ENCODE data around the gene EHMT1. TPM values are rescaled to one million over a fixed set of nuclear protein-coding genes. Genes with fewer than 3 reads are reported as not detected.
A peak's percentile ranks its signal among the peaks of the same experiment; 100 is the strongest.

Gene EHMT1
- total RNA-seq, 1 donor = 46.3 TPM

DNA sequence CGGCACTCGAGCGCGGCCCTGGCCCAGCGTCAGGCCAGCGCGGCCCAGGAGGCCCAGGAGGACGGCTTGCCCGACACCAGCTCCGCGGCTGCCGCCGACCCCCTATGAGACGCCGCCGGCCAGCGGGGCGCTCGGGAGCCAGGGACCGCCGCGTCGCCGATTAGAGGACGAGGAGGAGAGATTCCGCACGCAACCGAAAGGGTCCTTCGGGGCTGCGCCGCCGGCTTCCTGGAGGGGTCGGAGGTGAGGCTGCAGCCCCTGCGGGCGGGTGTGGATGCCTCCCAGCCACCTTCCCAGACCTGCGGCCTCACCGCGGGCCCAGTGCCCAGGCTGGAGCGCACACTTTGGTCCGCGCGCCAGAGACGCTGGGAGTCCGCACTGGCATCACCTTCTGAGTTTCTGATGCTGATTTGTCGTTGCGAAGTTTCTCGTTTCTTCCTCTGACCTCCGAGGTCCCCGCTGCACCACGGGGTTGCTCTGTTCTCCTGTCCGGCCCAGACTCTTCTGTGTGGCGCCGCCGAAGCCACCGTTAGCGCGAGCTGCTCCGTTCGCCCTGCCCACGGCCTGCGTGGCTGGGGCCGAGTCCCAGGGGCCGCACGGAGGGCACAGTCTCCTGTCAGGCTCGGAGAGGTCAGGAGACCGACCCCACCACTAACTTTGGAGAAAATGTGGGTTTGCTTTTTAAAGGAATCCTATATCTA is 216.2 kb downstream of the EHMT1 start:
- Histone ChIP-seq H3K27me3 (ENCODE audit: insufficient read depth, low read length) (no peaks in the 10 kb centered on the region), H3K79me2 (ENCODE audit: insufficient read depth, low read length) (no peaks in the 10 kb centered on the region), H3K27ac (ENCODE audit: low read depth, low read length) (no peak overlapping the region), H3K4me2 (ENCODE audit: insufficient read depth, low read length) (no peak overlapping the region), H4K20me1 (ENCODE audit: insufficient read depth, low read length) (peaks cover 13% of the 10 kb centered on the region), H2AFZ (ENCODE audit: low read length) (no peak overlapping the region), H3K9me3 (ENCODE audit: low read depth, low read length) (no peaks in the 10 kb centered on the region), H3K4me1 (ENCODE audit: insufficient read depth, low read length) (no peaks in the 10 kb centered on the region), H3K36me3 (ENCODE audit: insufficient read depth, low read length) (peaks cover 25% of the 10 kb centered on the region), H3K4me3 (ENCODE audit: insufficient read depth, low read length) (no peak overlapping the region)
- TF ChIP-seq, protein P1, sequence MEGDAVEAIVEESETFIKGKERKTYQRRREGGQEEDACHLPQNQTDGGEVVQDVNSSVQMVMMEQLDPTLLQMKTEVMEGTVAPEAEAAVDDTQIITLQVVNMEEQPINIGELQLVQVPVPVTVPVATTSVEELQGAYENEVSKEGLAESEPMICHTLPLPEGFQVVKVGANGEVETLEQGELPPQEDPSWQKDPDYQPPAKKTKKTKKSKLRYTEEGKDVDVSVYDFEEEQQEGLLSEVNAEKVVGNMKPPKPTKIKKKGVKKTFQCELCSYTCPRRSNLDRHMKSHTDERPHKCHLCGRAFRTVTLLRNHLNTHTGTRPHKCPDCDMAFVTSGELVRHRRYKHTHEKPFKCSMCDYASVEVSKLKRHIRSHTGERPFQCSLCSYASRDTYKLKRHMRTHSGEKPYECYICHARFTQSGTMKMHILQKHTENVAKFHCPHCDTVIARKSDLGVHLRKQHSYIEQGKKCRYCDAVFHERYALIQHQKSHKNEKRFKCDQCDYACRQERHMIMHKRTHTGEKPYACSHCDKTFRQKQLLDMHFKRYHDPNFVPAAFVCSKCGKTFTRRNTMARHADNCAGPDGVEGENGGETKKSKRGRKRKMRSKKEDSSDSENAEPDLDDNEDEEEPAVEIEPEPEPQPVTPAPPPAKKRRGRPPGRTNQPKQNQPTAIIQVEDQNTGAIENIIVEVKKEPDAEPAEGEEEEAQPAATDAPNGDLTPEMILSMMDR (IDR thresholded peaks at IDR 0.05; ENCODE audit: extremely low read depth, low read depth, low read length) = no peak
- DNase-seq (ENCODE audit: insufficient read length, low spot score, missing footprints) = peak; percentile 62

DNA sequence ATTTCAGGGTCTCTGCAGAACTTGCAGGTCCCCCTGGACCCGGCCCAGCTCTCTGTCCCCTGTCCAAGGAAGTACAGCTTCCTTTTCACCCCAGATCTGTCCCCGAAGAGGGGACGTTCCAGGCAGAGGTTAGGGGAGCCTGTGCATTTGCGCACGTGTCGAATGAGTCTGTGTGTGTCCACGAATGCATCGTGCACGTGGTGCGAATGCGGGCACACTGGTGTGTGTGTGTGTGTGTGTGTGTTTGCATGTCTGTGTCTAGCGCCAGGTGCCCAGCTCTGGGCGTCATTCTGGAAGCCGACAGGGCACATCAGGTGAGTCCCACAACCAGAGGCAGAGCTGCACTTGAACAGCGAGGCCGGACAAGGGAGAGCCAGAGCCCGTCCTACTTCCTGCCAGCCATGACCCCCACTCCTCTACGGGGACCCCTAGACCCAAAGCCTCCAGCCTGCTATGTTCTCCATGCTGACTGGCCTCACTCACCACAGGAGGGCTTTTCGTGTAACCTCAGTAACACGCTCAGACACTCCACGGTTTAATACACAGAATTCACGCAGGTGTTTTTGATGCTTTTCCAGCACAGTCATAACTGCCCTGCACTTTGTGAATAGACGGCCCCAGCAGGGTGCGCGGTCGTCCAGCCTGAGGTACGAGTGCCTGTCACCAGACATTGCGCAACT is 217.5 kb downstream of the EHMT1 start:
- TF ChIP-seq, protein P1 (IDR thresholded peaks at IDR 0.05; ENCODE audit: extremely low read depth, low read depth, low read length) = no peak
- H3K79me2 ChIP-seq (ENCODE audit: insufficient read depth, low read length) = no peaks in the 10 kb centered on the region
- no peak overlapping the region for H2AFZ ChIP-seq (ENCODE audit: low read length)
- H4K20me1 ChIP-seq (ENCODE audit: insufficient read depth, low read length) = peaks cover 8% of the 10 kb centered on the region
- H3K4me1 ChIP-seq (ENCODE audit: insufficient read depth, low read length) = no peaks in the 10 kb centered on the region
- no peaks in the 10 kb centered on the region for H3K27me3 ChIP-seq (ENCODE audit: insufficient read depth, low read length)
- no peak overlapping the region for H3K4me3 ChIP-seq (ENCODE audit: insufficient read depth, low read length)
- no peak overlapping the region for H3K4me2 ChIP-seq (ENCODE audit: insufficient read depth, low read length)
- no peak overlapping the region for H3K27ac ChIP-seq (ENCODE audit: low read depth, low read length)
- H3K36me3 ChIP-seq (ENCODE audit: insufficient read depth, low read length) = peaks cover 22% of the 10 kb centered on the region
- peak; percentile 74 for DNase-seq (ENCODE audit: insufficient read length, low spot score, missing footprints)
- no peaks in the 10 kb centered on the region for H3K9me3 ChIP-seq (ENCODE audit: low read depth, low read length)

DNA sequence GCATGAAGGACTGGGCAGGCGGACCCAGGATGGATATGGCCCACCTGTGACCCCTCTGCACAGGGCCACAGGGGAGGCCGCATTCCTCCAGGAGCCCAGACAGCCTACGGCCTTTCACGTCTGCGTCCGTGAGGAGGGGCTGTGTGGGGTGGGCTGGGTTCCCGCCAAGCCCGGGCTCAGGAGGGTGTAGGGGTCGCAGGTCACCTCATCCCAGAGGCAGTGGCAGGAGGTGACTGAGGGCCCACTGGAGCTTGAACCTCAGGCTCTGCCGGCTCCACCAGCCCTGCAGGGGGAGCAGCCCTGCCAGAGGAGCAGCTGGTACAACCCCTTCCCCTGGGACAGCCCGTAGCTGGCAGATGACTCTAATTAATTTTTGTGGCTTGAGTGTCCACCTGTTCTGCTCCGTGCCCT is 218.0 kb downstream of the EHMT1 start:
- Histone ChIP-seq H3K9me3 (ENCODE audit: low read depth, low read length) (no peaks in the 10 kb centered on the region), H3K27ac (ENCODE audit: low read depth, low read length) (no peak overlapping the region), H3K79me2 (ENCODE audit: insufficient read depth, low read length) (no peaks in the 10 kb centered on the region), H4K20me1 (ENCODE audit: insufficient read depth, low read length) (peaks cover 3% of the 10 kb centered on the region), H3K4me3 (ENCODE audit: insufficient read depth, low read length) (no peak overlapping the region), H3K4me1 (ENCODE audit: insufficient read depth, low read length) (no peaks in the 10 kb centered on the region), H2AFZ (ENCODE audit: low read length) (no peak overlapping the region), H3K4me2 (ENCODE audit: insufficient read depth, low read length) (no peak overlapping the region), H3K36me3 (ENCODE audit: insufficient read depth, low read length) (peaks cover 22% of the 10 kb centered on the region), H3K27me3 (ENCODE audit: insufficient read depth, low read length) (no peaks in the 10 kb centered on the region)
- TF ChIP-seq, protein P1 (IDR thresholded peaks at IDR 0.05; ENCODE audit: extremely low read depth, low read depth, low read length) = no peak
- peak; percentile 72 for DNase-seq (ENCODE audit: insufficient read length, low spot score, missing footprints)
